GM12872 (cell line): ENCODE measurements around the gene DMRTB1.

Experiments
- TF ChIP-seq, protein P1 (sequence below): IDR thresholded peaks from 3 replicates; pipeline ENCODE4 v1.5.1; 2011; ENCODE audit warnings: low read depth, mild to moderate bottlenecking, low read length, moderate library complexity; ENCODE audit not compliant: insufficient read depth

DMRTB1 gene

DNA sequence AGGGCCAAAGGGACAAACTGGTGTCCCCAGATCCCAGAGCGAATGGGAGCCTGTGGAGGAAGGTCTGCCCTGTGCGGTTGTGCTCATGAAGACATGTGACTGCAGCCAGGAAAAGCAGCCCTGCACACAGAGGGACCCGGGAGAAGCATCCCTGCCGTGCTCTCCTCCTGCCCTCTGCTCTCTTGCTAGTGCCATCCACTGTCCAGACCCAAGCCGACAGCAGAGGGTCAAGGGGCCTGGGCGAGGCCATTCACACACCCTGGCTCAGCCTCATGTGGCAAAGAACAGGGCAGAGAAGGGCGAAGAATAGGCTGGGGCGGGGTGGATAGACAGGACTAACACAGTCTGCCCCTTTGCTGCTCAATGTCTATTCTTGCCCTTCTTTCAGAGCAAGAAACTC is 17.4 kb downstream of the DMRTB1 start:
- TF ChIP-seq, protein P1, sequence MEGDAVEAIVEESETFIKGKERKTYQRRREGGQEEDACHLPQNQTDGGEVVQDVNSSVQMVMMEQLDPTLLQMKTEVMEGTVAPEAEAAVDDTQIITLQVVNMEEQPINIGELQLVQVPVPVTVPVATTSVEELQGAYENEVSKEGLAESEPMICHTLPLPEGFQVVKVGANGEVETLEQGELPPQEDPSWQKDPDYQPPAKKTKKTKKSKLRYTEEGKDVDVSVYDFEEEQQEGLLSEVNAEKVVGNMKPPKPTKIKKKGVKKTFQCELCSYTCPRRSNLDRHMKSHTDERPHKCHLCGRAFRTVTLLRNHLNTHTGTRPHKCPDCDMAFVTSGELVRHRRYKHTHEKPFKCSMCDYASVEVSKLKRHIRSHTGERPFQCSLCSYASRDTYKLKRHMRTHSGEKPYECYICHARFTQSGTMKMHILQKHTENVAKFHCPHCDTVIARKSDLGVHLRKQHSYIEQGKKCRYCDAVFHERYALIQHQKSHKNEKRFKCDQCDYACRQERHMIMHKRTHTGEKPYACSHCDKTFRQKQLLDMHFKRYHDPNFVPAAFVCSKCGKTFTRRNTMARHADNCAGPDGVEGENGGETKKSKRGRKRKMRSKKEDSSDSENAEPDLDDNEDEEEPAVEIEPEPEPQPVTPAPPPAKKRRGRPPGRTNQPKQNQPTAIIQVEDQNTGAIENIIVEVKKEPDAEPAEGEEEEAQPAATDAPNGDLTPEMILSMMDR: no peak

DNA sequence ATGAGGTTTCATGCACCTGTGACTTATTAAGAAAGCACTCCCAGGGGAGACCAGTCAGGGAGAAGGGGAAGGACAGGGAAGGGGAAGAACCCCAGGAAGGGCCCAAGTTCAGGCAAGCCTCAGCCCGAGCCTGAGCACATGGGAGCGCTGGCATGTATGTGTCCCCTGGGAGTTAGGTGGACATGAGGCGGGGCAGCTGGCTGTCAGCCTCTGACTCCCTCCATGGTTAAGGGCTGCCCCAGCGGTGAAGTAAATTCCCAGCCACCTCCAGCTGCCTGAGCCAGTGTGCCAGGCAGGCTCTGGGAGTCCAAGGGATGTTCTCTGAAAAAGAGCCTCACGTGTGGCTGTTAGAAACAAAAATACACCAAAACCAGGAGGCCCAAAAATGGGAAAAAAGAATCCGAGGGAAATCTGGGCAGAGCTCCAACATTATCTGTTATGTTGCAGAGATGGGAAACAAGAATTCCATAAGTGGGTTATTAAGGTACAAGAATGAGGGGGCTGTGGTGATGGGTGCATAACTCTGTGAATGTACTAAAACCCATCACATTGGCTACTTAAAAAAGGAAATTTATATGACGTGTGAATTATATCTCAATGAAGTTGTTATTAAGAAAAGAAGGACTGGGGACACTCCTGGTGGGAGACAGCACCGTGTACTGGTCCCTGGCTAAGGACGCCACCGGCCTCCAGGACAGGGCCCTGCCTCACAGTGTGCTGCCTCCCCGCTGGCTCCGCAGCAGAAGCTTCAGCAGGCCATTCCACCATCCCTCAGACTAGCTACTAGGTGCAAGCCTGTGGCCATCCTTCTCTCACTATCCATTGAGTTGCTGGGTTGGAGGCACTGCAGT is 18.7 kb downstream of the DMRTB1 start:
- TF ChIP-seq, protein P1: no peak

DNA sequence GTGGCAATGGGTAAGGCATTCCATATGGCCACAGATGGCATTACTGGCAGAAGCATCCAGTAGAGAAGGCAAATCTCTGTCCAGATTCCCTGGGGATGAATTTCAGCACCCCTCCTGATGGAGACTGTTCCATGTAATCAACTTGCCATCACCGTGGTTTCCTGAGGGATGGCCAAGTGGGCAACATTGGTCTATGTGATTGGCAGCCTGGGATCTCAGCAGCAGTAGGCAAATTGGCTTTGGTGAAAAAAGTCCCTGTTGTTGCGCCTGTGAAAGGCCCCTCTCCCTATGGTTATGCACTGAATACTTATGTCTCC is 19.3 kb downstream of the DMRTB1 start:
- TF ChIP-seq, protein P1: no peak

DNA sequence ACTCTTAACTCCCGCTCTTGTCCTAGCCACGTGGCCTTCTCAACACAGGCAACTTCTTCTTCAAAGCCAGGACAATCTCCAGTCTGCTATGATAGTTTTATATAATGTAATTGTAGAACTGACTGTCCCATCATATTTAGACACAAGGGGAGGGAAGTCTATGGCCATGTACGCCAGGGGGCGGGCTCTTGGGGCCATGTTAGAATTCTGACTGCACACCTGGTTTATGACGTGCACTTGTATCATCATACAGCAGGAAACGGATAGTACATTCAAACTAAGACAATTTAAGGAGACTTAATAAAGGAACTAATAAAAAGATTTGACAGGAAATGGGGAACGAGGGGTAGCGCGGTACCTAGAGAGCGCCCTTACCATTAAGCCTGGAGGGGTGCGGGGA is 21.5 kb downstream of the DMRTB1 start:
- TF ChIP-seq, protein P1: peak; percentile 6; the same call in 1 of the 3 replicates

DNA sequence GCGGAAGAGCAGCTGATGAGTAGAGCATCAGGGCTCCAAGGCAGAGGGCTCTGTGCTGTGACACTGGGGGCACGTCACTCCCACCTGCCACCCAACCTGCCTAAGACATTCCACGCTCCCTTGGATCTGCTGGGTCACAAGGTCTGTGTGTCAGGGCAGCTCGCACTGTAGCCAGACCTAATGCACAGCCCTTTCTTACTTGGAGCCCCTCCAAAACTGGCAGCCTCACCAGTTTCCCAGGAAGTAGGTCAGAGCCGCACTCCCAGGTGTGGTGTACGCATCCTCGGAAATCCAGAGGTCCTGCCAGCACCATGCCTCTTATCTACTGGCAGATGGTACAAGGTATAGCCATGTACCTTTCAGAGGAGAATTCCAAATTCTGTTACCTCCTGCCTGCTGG is 22.3 kb downstream of the DMRTB1 start:
- TF ChIP-seq, protein P1: no peak

DNA sequence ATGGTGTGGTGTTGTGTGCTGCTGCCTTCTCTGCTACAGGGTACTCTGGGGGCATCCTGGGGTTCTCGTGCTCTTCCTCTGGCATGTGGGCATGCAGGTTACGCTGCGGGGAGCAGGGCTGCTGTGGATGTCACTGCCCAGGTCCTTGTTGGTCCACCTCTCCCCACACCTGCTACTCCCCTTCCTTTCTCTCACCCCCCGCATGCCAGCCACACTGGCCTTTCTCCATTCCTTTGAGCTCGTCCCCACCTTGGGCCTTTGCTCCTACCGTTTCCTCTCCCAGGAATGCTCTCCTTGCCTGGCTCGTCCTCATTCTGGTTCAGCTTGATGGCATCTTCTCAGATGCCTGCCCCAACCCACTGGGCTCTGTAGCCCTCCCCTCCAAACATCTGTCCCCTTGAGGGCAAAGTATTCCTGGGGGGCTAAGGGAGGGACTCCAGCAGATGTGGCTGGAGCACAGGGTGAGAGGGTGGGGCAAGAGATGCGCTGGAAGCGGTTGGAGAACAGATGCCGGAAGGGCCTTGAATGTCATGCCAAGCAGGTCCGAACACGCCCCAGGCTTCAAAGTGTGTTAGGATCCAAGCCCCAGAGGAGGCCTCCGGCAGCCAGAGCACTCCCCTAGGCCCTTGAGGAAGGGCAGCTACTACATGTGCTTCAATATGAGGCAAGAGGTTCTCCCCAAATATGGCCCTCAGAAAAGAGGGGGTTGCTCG is 23.4 kb downstream of the DMRTB1 start:
- TF ChIP-seq, protein P1: no peak

DNA sequence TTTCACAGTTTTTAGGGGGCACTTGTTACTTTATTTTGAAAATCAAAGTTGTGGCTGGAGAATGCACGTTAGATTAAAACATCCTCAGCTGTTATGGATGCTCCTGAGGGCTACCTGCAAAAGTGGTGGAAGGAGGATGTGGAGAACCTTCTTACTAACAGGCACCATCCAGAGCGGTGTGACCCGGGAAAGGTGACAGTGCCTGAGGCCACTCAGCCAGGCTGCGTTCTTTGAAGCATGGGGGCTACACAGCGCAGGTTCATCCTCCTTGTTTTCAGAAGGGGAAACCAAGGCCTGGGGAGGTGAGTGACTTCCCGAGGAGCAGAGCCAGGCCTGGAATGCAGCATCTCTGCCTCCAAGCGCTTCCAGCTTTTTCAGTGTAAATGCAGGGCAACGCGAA is 24.0 kb downstream of the DMRTB1 start:
- TF ChIP-seq, protein P1: no peak
